Endothelial cell (in vitro differentiated cells): ENCODE results near the gene CCDC73. TPM values are rescaled to one million over a fixed set of nuclear protein-coding genes. Genes with fewer than 3 reads are reported as not detected.

Experiments used
- DNase-seq: peaks from one replicate; pipeline ENCODE4 v3.0.0; 2021; ENCODE audit warnings: low spot score
- H3K27ac Mint-ChIP-seq: one replicate; pipeline ENCODE4 v1.8.0; 2021; ENCODE audit warnings: mixed read lengths, inconsistent platforms; ENCODE audit not compliant: unreplicated experiment
- H3K27me3 Mint-ChIP-seq: one replicate; pipeline ENCODE4 v1.8.0; 2021; ENCODE audit warnings: mild to moderate bottlenecking, moderate library complexity, mixed read lengths, inconsistent platforms; ENCODE audit not compliant: unreplicated experiment
- H3K36me3 Mint-ChIP-seq: one replicate; pipeline ENCODE4 v1.8.0; 2021; ENCODE audit warnings: mild to moderate bottlenecking, low read depth, mixed read lengths, inconsistent platforms; ENCODE audit not compliant: unreplicated experiment
- H3K4me1 Mint-ChIP-seq: one replicate; pipeline ENCODE4 v1.8.0; 2021; ENCODE audit warnings: mild to moderate bottlenecking, mixed read lengths, inconsistent platforms; ENCODE audit not compliant: unreplicated experiment
- H3K4me3 Mint-ChIP-seq: one replicate; pipeline ENCODE4 v1.8.0; 2021; ENCODE audit warnings: mild to moderate bottlenecking, mixed read lengths, inconsistent platforms; ENCODE audit not compliant: unreplicated experiment
- H3K9me3 Mint-ChIP-seq: one replicate; pipeline ENCODE4 v1.8.0; 2021; ENCODE audit warnings: mixed read lengths, inconsistent platforms; ENCODE audit not compliant: unreplicated experiment
- CTCF ChIP-seq: fragments of 200-600 bp; sonication (generic); IDR thresholded peaks from one replicate; pipeline ENCODE4 v1.5.0; 2021; ENCODE audit warnings: antibody characterized with exemption; ENCODE audit not compliant: unreplicated experiment
- long read RNA-seq: library from polyadenylated mRNA; unstranded; transcript quantifications from one replicate; pipeline ENCODE4 v2.0.0, GENCODE V29; 2020; ENCODE audit not compliant: unreplicated experiment
- total RNA-seq: library from RNA; stranded (reverse); fragmentation: NEBNext Ultra II Directional; extraction: Animal tissue kit (Norgen Biotek cat#: 25700); gene quantifications from one replicate; pipeline ENCODE4 v1.2.1, GENCODE V29; 2021; ENCODE audit not compliant: unreplicated experiment

Gene CCDC73
- total RNA-seq: not detected
- long read RNA-seq: 0 reads

GRCh38 chr11:32794439-32794838, at the start of gene CCDC73:
TSS of gene CCDC73 (minus strand) at chr11:32794662. CDS start at chr11:32760243, 34,419 bp downstream.
- Mint-ChIP-seq H3K4me3 (no peak within 1 kb of the TSS), H3K36me3 (no peaks in the 10 kb centered on the region), H3K4me1 (no peaks in the 10 kb centered on the region), H3K27ac (no peak within 1 kb of the TSS), H3K9me3 (no peaks in the 10 kb centered on the region), H3K27me3 (no peaks in the 10 kb centered on the region)
- no peak for DNase-seq
- TF ChIP-seq CTCF: no peak

GRCh38 chr11:32843544-32843943, 49.1 kb upstream of the CCDC73 start:
- no peak for TF ChIP-seq CTCF

GRCh38 chr11:32840587-32840986, 46.1 kb upstream of the CCDC73 start:
- H3K27me3 Mint-ChIP-seq: no peaks in the 10 kb centered on the region
- no peak for TF ChIP-seq CTCF
- DNase-seq: no peak
- no peaks in the 10 kb centered on the region for H3K4me1 Mint-ChIP-seq
- H3K9me3 Mint-ChIP-seq: no peaks in the 10 kb centered on the region
- H3K36me3 Mint-ChIP-seq: no peaks in the 10 kb centered on the region
- H3K4me3 Mint-ChIP-seq: no peak overlapping the region
- no peak overlapping the region for H3K27ac Mint-ChIP-seq

More at GRCh38 chr11:32843544-32843943, 49.1 kb upstream of the CCDC73 start:
- Mint-ChIP-seq H3K4me3 (no peak overlapping the region), H3K27me3 (no peaks in the 10 kb centered on the region), H3K27ac (no peak overlapping the region), H3K9me3 (no peaks in the 10 kb centered on the region), H3K36me3 (no peaks in the 10 kb centered on the region), H3K4me1 (no peaks in the 10 kb centered on the region)
- no peak for DNase-seq

GRCh38 chr11:32839308-32839707, 44.8 kb upstream of the CCDC73 start:
- Mint-ChIP-seq H3K36me3 (no peaks in the 10 kb centered on the region), H3K4me3 (no peak overlapping the region), H3K4me1 (no peaks in the 10 kb centered on the region), H3K27ac (no peak overlapping the region), H3K27me3 (no peaks in the 10 kb centered on the region), H3K9me3 (no peaks in the 10 kb centered on the region)
- no peak for DNase-seq
- no peak for TF ChIP-seq CTCF

- Mint-ChIP-seq H3K36me3 (no peaks in the 10 kb centered on the region), H3K4me3 (no peak overlapping the region), H3K27ac (no peak overlapping the region), H3K9me3 (no peaks in the 10 kb centered on the region), H3K27me3 (no peaks in the 10 kb centered on the region), H3K4me1 (no peaks in the 10 kb centered on the region)
- TF ChIP-seq CTCF: no peak
- no peak for DNase-seq
These were observed 44.2 kb upstream of the CCDC73 start for GRCh38 chr11:32838505-32839274.
